HG02840 (cell line): Measurements from ENCODE around the gene KAZN.

Experiments used
- ATAC-seq: cut with Tn5 transposase; IDR thresholded peaks from one replicate; pipeline ENCODE4 v1.9.1; 2021; ENCODE audit warnings: mild to moderate bottlenecking, moderate library complexity, moderate number of reproducible peaks; ENCODE audit not compliant: unreplicated experiment, low FRiP score

Gene KAZN

DNA sequence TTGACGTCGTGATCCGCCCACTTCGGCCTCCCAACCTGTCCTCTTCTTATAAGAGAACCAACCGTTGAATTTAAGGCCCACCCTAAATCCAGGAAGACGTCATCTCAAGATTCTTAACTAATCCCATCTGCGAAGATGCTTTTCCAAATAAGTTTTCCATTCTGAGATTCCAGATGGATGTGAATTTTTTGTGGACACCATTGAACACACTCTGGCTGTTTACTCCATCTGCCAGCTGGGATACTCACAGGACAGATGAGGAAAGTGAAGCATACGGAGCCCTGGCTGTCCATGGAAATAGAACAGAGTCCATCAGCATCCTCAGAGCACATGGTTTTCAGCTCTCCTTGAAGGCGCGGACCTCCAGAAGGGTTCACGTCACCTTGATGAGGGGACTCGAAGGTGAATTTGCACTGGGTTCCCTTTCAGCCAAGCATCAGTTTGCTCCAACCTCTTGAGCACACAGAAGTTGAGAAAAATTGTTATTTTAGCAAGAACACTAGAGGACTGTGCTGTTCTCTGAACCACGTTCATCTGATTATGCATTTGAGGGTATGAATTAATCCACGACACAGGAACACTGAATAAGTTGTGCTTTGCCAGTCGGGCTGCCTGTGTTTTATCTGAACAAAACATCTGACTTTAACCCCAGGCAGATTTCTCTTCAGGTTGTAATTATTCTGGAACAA, 68.6 kb downstream of the KAZN start:
- ATAC-seq = no peak

DNA sequence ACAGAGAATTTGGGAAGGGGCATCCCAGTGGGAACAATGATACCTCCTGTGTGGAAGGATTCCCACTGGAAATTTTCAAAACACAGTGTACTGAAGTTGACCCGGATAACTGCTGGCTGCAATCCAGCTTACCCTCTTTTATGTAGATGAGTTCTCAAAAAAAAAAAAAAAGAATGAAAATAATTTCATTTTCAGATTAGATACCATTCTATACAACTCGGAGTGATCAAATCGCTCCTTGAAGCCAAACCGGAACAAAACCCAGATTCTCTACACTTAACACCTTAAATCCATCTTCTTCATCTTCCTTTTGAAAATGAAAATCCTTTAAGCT, 69.1 kb downstream of the KAZN start:
- ATAC-seq = no peak

DNA sequence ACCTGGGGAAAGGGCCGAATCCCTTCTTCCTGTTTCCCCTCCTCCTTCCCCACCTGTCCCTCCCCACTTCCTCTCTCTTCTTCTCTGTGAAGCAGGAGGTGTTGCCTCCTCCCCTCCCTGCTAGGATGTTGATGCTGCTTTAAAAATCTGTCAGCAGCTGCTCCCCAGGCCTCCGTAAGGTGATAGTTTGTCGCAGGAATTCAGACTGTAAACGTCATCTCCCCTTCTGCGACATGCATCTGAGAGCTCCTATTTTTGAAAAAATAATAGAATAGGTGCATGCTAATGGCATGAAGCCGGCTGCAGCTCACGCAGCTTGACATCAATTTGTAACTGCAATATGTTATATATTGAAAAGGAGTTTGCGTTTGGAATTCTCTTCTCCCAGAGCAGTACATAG, 70.1 kb downstream of the KAZN start:
- ATAC-seq = no peak

DNA sequence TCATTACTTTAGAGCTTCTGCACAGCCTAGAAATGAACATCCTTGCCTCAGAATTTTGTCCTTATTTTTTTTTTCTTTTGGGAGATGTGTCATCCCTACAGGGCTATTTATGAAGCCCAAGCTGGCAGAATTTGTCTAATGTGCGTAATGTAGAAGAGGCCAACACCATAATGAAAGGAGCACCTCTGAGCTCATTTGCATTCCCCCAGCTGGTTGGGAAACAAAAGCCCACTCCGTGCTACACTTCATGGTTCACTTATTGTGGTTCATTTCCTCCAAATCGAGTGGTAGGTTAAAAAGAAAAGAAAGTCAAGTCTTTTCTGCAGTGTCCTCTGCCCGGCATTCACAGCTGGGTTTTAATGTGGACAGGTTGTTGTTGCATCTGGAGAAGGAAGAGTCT, 73.5 kb downstream of the KAZN start:
- no peak for ATAC-seq

DNA sequence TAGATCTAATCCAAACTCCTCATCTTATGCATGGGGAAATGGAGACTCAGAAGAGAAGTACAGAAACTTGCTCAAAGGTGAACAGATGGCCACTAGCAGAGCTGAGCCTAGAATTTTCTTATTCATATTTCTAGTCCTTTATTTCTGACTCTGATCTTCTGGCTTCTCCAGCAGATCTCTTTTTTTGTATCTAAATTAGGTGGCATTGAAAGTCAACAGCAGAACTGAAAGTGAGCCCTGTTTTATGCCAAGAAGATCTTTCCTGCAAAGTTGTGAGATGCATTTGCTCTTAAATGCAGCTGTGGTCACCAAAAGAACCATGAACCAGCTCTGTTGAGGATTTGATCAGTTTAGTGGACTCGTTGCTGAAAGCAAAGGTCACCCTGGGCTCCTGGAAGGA, 75.5 kb downstream of the KAZN start:
- ATAC-seq = no peak

DNA sequence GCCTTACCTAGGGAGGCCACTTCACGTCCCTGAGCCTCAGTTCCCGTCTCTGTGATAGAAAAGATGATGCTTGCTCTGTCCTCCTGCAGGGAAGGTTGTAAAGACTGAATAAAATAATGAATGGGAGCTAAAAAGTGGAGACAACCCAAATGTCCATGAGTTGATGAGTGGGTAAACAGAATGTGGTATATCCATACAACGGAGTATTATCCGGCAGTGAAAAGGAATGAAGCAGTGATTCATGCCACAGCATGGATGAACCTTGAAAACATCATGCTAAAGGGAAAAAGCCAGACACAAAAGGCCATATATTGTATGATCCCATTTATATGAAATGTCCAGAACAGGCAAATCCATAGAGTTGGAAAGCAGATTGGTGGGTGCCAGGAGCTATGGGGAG, 77.9 kb downstream of the KAZN start:
- no peak for ATAC-seq

DNA sequence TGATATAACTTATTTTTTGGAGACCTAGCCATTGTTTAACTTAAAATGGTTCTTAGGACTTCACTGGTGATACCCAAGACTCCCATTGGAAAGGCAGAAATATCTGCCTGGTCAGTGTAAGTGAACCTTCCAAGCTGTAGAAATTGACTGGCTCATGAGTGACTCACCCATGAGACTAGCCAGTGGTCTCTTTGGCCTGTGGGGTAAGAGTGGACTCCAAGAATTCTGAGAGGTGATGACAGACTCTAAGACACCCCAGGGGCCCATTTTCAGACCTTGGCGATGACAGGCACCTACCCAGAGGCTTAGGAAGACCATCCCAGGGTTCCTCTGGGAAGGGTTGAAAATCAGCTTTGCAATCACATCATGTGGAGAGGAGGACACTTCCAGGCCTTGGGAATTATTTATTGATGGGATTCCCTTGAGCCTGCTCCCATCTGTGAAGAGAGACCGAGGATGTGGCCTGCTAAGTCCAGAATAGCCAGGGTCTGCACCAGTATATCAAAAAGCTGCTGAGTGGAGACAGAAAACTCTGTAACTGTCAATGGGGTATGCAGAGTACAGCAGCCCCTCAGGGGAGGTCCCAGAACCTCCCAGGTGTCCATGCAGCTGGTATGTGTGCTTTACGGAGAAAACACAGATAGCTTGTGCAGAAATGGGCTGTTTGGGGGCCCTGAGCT, 78.9 kb downstream of the KAZN start:
- ATAC-seq = no peak

DNA sequence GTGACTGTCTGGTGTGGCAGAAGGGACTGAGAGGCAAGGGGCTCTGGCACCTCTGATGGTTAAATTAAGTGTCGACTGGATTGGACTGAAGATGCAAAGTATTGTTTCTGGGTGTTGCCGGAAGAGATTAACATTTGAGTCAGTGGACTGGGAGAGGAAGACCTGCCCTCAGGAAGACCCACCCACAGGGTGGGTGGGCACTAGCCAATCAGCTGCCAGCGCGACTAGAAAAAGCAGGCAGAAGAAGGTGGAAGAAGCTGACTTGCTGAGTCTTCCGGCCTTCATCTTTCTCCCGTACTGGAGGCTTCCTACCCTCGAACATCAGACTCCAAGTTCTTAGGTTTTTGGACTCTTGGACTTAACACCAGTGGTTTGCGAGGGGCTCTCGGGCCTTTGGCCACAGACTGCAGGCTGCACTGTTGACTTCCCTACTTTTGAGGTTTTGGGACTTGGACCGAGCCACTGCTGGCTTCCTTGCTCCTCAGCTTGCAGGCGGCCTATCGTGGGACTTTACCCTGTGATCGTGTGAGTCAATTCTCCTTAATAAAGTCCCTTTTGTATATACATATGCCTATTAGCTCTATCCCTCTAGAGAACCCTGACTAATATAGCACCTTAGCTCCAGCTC, 79.6 kb downstream of the KAZN start:
- ATAC-seq = no peak

DNA sequence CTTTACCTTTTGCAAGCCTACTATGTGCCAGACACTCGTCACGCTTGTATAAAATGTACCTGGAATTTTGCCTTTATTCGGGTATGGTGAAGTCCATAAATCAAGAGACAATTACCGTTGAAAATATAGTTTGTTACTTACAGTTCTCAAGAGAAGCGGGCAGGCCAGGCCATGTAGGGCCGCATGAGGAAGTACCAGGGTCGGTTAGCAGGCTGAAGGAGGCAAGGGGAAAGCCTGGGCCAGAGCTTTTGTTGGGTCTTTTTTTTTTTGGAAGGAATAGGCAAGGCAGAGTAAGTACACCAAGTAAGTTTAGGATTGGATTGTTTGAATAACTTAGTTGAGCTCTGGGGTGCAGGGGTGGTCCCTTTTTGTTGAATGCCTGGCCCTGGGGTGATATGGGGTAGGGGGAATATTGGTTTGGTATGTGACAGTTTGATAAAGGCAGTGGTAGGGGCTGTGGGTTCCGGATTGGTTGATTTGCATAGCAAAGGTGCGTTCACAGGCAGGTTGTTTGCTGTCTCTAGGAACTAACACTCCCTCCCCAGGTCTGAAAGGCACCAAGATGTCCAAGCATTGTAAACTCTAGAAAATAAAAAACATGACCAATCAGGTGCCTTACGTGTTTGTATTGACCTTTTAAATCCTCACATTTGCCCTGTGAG, 80.7 kb downstream of the KAZN start:
- no peak for ATAC-seq

DNA sequence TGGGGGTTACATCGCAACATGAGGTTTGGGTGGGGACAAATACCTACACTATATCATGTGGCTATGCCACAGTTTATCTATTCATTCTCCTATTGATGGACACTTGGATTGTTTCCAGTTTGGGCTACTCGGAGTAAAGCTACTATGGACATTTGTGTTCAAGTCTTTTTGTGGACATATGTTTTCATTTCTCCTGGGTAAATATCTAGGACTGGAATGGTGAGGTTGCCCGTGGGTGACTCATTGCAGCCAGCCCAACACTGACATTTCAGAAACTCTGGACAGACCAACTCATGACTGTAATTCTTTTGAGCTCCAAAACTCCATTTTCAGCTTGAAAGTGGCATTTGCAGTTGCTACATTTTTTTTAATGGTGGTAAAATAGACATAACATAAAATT, 82.7 kb downstream of the KAZN start:
- ATAC-seq = no peak

DNA sequence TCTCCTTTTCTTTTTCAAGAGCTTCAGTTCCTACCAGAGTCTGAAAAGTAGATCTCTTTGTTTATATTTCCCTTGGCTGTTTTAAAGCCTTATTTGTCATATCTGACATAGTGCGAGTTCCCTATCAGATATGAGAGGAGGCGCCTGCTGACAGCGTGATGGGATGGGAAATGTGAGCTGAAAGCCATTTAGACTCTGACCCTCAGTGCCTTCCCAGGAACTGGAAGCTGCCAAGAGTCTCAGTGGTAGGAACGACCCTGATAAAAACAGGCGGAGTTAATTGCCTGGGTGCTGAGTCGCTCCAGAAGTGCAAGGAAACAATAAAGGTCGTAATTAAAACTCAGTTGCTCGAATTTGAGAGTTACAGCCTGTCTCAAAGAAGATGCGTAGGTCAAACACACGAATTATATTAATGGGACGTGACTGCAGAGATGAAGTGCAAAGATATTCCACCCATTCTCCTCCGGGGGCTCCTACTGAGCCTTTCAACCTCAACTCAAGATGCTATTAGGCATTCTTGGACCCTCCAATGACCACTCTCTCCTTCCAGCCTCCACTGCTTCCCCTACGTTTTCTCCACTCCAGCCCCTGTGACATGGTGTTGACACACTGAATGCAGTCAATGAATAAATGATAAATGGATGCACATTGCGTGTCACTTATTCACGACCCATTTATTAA, 84.6 kb downstream of the KAZN start:
- ATAC-seq = no peak

DNA sequence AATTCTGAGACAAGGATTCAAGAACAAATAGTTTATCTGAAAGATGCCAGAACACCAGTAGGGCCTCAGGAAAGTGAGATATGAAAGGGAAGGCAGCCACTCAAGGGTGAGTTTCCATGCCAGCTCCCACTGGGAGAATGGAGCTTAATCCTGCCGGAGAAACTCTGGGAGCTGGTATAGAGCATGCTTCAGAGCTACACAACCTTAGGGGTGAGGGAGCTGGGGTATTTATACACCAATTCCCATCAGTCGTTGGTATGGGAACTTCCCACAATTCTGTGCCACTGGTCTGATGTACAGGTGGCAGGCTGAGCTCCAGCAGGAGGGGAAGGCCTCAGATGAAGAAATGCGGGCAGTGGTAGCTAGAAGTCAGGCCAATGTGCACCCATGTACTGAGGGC, 86.6 kb downstream of the KAZN start:
- no peak for ATAC-seq

DNA sequence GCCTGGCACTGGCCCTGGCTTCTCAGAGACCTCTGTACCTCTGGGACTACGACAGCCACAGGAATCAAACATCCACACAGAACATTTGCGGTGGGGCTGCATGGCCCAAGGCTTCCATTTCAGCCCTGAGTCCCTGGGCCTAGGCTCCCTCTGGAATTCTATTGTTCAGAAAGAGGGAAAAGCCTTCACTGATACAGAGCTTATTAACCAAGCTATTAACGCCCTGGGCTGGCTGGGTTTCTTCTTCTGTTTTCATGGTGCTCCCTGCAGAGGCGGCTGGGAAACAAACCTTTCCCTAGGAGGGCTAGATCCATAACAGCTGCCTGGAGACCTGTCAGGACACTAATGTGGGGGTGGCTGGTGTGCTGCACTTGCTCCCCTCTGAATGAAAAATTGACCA, 88.2 kb downstream of the KAZN start:
- no peak for ATAC-seq

DNA sequence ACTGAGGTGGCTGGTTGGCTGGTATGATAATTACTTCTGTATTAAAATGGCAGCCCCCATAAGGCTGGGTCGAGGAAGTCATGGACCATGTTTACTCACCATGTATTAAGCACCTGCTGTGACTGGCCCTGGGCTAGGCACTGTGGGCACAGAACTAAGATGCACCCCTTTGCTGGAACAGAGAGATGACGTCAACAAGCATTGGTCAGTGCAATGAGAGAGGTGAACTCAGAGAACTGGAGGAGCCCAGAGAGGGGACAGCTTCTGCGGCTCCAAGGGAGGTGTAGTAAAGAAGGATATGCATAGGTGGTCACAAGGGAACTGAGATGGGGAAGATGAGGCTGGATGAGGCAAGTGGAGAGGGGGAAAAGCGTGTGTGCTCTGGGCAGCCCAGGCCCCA, 88.7 kb downstream of the KAZN start:
- ATAC-seq = no peak

DNA sequence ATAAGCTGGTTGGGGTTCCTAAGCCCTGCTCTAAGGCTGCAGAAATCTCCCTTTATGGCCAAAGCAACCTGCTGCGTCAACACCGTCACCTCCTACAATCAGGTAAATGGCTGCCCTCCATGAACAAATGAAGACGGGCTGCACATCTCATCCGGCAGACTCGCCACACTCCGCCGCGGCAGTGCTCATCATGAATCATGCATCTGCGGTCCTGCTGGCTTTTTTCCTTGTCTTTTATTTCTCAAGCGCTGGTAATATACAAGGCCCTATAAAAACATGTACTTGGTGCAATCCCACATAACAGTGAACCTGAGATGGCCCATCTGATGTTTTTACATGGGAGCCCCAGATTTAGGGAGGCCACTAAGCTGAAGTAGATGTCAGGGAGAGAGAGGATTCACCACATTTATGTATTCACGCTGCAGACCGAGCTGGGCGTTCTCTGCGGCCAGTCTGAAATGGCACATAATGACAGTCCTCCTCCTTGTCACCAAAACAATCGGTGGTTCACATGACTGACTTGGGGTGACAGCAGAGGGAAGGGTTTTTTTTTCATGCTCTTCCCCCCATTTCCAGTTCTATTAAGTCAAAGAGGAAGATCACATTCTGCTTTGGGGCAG, 91.6 kb downstream of the KAZN start:
- ATAC-seq = no peak

DNA sequence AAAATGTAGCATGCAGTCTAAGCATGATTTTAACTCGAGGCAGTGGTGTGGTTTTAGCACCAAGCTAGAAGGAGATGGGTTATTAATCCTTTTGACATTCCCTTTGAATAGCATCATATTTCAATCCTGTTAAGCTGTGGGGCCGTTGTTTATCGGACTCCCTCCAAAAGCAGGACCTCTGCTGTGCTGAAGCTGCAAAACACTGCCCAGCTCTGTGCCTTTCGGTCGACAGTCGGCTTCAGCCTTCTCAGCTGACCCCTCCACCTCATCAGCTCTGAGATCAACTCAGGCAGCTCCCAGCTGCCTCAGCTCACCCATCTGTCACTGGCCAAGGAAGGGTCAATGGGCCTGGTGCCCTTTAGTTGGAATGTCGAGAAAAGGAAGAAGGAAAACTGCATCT, 95.5 kb downstream of the KAZN start:
- ATAC-seq = no peak

DNA sequence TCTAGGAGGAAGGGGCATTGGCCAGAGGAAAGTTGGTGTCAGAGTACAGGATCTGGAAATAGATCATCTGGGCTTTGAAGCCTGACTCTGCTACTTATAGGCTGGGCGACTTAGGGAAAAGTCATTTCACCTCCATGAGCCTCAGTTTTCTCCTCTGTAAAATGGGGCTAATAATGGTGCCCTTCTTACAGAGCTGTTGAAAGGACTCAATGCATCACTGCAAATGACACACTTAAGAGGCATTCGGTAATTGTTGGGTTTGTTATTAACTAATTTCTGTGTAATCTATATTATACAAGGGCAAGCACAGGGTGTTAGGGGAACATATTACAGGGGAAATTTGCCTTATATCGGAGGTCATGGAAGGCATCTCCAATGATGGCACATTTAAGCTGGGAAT, 96.1 kb downstream of the KAZN start:
- ATAC-seq = no peak

DNA sequence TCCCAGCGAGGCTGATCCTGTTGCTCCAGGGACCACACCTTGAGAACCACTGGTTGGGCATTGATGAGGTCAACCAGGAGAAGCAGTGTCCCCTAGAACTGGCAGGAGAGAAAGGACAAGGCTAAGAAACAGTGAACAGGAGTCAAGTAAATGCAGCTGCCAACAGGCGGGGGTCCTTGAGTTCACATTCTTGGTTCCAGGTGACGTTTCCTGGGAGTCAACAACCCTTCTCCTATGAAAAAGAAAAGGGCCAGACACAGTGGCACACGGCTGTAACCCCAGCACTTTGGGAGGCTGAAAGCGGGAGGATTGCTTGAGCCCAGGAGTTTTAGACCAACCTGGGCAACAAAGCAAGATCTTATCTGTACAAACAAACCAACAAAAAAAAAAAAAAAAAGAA, 98.3 kb downstream of the KAZN start:
- ATAC-seq = no peak

DNA sequence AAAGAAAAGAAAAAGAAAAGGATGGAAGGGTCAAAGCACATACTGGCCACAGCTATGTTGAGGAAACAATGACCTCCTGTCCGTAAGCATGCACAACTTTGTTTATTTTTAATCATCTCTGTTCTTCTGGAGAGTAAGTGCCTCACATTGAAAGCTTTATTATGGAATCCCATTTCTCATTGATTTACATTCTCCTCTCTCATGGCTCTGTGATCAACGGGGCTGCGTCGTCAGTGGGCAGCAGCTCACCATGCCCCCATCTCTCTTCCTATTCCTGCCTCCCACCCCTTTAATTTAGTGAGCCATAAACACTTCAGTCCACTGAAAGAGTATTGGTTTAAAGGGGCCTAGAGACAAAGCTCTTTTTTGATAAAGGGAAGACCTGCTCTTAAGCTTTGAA, 98.9 kb downstream of the KAZN start:
- ATAC-seq = no peak

DNA sequence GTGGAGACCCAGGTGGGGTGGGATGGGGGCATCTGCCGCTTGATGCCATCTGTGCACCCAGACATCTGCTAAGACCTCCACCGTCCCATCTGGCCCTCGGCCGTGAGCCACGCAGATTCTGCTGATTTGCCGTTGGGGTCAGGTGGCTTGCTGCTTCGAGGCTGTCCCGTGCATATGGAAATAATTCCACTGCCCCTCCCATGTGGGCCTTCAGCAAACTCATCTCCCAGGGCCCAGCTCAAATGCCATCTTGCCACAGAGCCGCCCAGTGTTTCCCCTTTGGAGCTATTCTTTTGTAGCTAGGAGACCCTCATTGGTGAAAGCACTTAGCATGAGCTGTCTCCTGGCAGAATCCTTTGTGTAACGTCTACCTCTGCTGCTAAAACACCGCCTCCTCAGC, 99.8 kb downstream of the KAZN start:
- ATAC-seq = no peak

DNA sequence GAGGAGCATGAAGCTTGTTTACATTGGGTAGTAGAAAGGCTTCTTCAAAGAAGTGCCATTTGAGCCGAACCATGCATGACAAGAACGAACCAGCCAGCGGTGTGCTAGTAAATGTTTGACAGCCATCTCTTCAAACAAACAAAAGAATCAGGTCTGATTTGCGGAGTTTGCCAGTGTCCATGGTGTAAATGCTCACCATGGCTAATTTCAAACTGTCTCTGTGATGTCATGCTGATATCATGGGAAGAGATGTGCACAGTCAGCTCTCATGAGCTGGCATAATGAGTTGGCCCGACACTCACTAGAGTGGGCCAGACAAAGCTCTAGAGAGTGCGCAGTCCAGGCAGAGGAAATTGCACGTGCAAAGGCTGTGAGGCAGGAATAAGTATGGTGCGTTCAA, 101.1 kb downstream of the KAZN start:
- ATAC-seq = no peak
